Stomach smooth muscle (tissue), 2 donors: ENCODE results near the gene NR3C2.
A peak's percentile ranks its signal among the peaks of the same experiment; 100 is the strongest.

Experiments
- H3K27ac ChIP-seq: one replicate; pipeline ENCODE4 v1.7.0; 2013; ENCODE audit warnings: mild to moderate bottlenecking, low read length, inconsistent platforms
- H3K27me3 ChIP-seq, 2 donors: one replicate each; pipeline ENCODE4 v1.7.0; 2013; ENCODE audit warnings: low read length in 2 of 2; ENCODE audit not compliant: insufficient read depth in 2 of 2, control insufficient read depth in 1 of 2
- H3K36me3 ChIP-seq, 2 donors: one replicate each; pipeline ENCODE4 v1.7.0; 2013; ENCODE audit warnings: low read length in 2 of 2; ENCODE audit not compliant: control insufficient read depth in 2 of 2, insufficient read depth in 2 of 2
- H3K4me1 ChIP-seq: one replicate; pipeline ENCODE4 v1.7.0; 2013; ENCODE audit warnings: low read length; ENCODE audit not compliant: control insufficient read depth, insufficient read depth
- H3K4me3 ChIP-seq, 2 donors: one replicate each; pipeline ENCODE4 v1.7.0; 2013; ENCODE audit warnings: low read length in 2 of 2
- H3K9ac ChIP-seq, 2 donors: one replicate each; pipeline ENCODE4 v1.7.0; 2013; ENCODE audit warnings: low read length in 2 of 2, mild to moderate bottlenecking in 1 of 2
- H3K9me3 ChIP-seq, 2 donors: one replicate each; pipeline ENCODE4 v1.7.0; 2013; ENCODE audit warnings: low read length in 2 of 2; ENCODE audit not compliant: control insufficient read depth in 2 of 2
- donor health status: healthy.
- donor health status: Pancreatic carcinoma.

NR3C2 gene

GRCh38 chr4:148445860-148446330 lies 3.7 kb upstream of the NR3C2 start:
- Histone ChIP-seq H3K9me3 (no peaks in the 10 kb centered on the region), H3K4me3 (peak overlapping the region; percentile 88 to 97), H3K4me1 (peaks cover 23% of the 10 kb centered on the region), H3K27me3 (no peaks in the 10 kb centered on the region), H3K9ac (peak overlapping the region; percentile 76 to 86), H3K27ac (peak overlapping the region; percentile 97), H3K36me3 (no peaks in the 10 kb centered on the region)

DNA sequence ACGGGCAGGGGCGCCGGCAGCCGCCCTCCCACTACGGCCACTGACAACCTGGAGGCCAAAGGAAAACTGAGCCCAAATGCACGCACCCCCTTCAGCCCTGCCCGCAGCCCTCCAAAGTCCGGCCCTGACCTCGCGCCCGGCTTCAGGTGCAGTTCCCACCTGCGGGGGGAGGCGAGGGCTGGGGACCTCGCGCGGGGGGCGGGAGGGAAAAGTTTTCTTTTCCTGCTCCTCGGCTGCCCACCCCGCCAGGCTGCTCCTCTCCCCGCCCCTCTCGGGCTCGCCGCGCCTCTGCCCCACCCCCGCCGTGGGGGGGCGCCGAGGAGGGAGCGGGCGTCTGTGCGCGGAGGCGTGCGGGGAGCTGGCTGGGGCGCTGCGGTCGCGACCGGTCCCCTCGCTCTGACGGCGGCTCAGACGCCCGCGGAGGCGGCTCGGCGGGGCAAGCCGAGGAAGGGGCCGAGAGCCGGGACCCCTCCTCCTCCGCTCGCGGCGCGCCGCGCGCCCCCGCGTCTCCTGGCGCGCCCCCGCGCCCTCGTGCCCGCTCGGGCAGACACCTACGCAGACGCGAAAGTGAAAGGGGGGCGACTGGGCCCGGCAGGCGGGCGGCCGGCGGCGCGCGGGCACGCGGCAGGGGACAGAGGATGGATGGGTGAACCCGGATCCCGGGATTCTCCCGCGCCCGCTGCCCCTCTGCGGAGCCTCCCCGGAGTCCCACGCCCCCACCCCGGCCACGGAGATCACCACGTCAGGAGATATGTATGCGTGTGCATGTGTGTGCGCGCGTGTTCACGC lies 3.1 kb upstream of the NR3C2 start:
- Histone ChIP-seq H3K9me3 (no peaks in the 10 kb centered on the region), H3K4me3 (peak overlapping the region; percentile 88 to 97), H3K9ac (peak overlapping the region; percentile 76 to 98), H3K27ac (peak overlapping the region; percentile 97), H3K4me1 (peaks cover 23% of the 10 kb centered on the region), H3K36me3 (no peaks in the 10 kb centered on the region), H3K27me3 (no peaks in the 10 kb centered on the region)

- no peaks in the 10 kb centered on the region for H3K36me3 ChIP-seq
- H3K27me3 ChIP-seq: no peaks in the 10 kb centered on the region
- H3K9ac ChIP-seq: peak overlapping the region; percentile 97 to 98
- H3K4me3 ChIP-seq: peak overlapping the region; percentile 88 to 97
- H3K9me3 ChIP-seq: no peaks in the 10 kb centered on the region
- H3K27ac ChIP-seq: peak overlapping the region; percentile 97
- peaks cover 23% of the 10 kb centered on the region for H3K4me1 ChIP-seq
Measured at GRCh38 chr4:148444296-148445070, 2.3 kb upstream of the NR3C2 start.

GRCh38 chr4:148443512-148444295 lies 1.5 kb upstream of the NR3C2 start:
- H3K4me1 ChIP-seq: peaks cover 23% of the 10 kb centered on the region
- peak overlapping the region; percentile 88 to 97 for H3K4me3 ChIP-seq
- H3K36me3 ChIP-seq: no peaks in the 10 kb centered on the region
- H3K9ac ChIP-seq: peak overlapping the region; percentile 97 to 98
- H3K27me3 ChIP-seq: no peaks in the 10 kb centered on the region
- peak overlapping the region; percentile 97 for H3K27ac ChIP-seq
- H3K9me3 ChIP-seq: no peaks in the 10 kb centered on the region

GRCh38 chr4:148442832-148443511 lies 758 bp upstream of the NR3C2 start:
- Histone ChIP-seq H3K36me3 (no peaks in the 10 kb centered on the region), H3K27ac (peak overlapping the region; percentile 97), H3K27me3 (no peaks in the 10 kb centered on the region), H3K9me3 (no peaks in the 10 kb centered on the region), H3K4me3 (peak overlapping the region; percentile 88 to 97), H3K4me1 (peaks cover 23% of the 10 kb centered on the region), H3K9ac (peak overlapping the region; percentile 97 to 98)

- Histone ChIP-seq H3K9me3 (no peaks in the 10 kb centered on the region), H3K4me1 (peaks cover 18% of the 10 kb centered on the region), H3K27me3 (no peaks in the 10 kb centered on the region), H3K4me3 (peak overlapping the region; percentile 88 to 97), H3K27ac (no peak overlapping the region), H3K9ac (peak overlapping the region; percentile 80 to 98), H3K36me3 (no peaks in the 10 kb centered on the region)
Measured at GRCh38 chr4:148441624-148441985, 609 bp downstream of the NR3C2 start.

- Histone ChIP-seq H3K27me3 (no peaks in the 10 kb centered on the region), H3K4me1 (peaks cover 4% of the 10 kb centered on the region), H3K4me3 (no peak overlapping the region)
Measured at GRCh38 chr4:148438047-148438446, 4.2 kb downstream of the NR3C2 start.

DNA sequence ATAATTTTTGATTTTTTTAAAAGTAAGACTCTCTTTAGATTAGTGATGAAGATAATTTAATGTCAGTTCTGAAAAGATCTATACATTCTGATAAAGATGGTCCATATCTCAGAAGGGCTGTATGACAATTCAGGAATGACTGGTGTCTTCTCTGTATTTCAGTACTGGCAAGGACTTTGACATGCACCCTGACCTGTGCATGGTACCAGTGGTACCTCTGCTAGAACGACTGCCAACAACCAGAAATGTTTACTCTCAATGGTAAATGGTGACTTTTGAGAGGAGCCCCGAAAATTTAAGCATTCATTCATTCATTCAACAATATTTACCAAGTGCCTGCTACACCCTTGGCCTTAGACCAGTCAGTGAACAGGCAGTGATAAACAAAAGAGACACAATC lies 4.8 kb downstream of the NR3C2 start:
- Histone ChIP-seq H3K27ac (no peak overlapping the region), H3K4me3 (no peak overlapping the region), H3K4me1 (peaks cover 4% of the 10 kb centered on the region), H3K9me3 (no peaks in the 10 kb centered on the region), H3K27me3 (no peaks in the 10 kb centered on the region), H3K36me3 (peaks cover 0 to 3% of the 10 kb centered on the region in 2 donors), H3K9ac (no peak overlapping the region)

More at GRCh38 chr4:148438047-148438446, 4.2 kb downstream of the NR3C2 start:
- H3K36me3 ChIP-seq: peaks cover 0 to 3% of the 10 kb centered on the region in 2 donors
- no peaks in the 10 kb centered on the region for H3K9me3 ChIP-seq
- no peak overlapping the region for H3K9ac ChIP-seq
- H3K27ac ChIP-seq: no peak overlapping the region

GRCh38 chr4:148436512-148436911 lies 5.7 kb downstream of the NR3C2 start:
- Histone ChIP-seq H3K9me3 (no peaks in the 10 kb centered on the region), H3K27me3 (no peaks in the 10 kb centered on the region), H3K4me3 (no peak overlapping the region), H3K27ac (no peak overlapping the region), H3K9ac (no peak overlapping the region), H3K4me1 (peaks cover 4% of the 10 kb centered on the region), H3K36me3 (peaks cover 0 to 3% of the 10 kb centered on the region in 2 donors)
